Adrenal gland (tissue), 5 donors: Measurements from ENCODE around the gene LNPEP.

Source experiments
- CTCF ChIP-seq, 6 experiments: fragments of 450-650 bp in 4 of 6; fragments of 200-600 bp in 2 of 6; sonication (generic) in 1 of 6; IDR thresholded peaks; 1 replicate in 5 of 6; 2 replicates in 1 of 6; pipeline versions ENCODE4 v1.5.1 to v1.8.0; 2016 to 2021; ENCODE audit warnings: antibody characterized with exemption in 6 of 6, mild to moderate bottlenecking in 2 of 6, moderate library complexity in 1 of 6
- POLR2A ChIP-seq, 2 donors: fragments of 450-650 bp; IDR thresholded peaks; one replicate each; pipeline ENCODE4 v1.6.1; 2017; ENCODE audit warnings: antibody characterized with exemption in 2 of 2, mild to moderate bottlenecking in 2 of 2, moderate library complexity in 1 of 2
- donor health status: DM: no; HTN: no; CAD: no.

- TF ChIP-seq CTCF (IDR thresholded peaks at IDR 0.05) (no peak), POLR2A (IDR thresholded peaks at IDR 0.05) (no peak)
Measured at GRCh38 chr5:97074859-97075489, 139.1 kb downstream of the LNPEP start.
